ENCODE results near the gene ACER2.

ACER2 gene

DNA sequence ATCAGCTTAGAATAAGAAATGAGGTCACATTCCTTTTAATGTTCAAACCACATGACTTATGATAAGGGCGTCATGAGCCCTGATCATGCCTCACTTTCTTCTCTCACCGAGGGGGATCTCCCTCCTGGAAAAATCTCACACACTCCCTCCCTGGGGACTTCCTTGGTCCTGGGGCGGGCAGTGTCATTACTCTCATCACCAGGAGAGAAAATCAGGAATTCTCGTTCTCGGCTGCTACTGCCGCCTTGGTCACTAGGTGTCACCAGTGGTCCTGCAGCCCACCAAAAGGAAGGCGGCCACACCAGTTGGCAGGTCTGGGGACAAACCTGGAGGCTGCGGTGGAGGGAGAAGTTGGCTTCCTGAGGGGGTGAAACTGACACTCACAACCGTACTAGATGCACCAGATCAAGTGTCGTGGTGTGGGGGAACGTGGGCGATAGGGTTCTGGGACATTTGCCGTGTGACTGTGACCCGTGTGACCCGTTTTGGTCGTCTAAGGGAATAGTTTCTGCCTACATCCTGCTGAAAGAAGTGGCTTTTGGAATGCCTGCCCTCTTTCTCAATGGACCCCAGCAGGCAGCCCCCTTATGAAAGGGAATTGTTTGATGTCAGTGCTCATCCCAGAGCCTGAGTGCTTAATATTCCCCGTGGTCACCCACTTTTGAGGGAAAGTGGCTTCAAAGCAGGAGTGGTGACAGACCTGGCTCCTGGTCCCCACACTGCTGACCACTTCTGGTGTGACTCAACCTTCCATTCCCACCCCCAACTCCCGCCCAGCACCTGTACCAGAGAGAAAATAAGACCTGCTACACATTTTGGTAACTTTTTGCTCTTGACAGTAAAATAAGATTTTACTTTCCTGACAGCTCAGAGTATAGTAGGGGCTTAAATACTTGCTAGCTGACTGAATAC is 63.2 kb downstream of the ACER2 start:
- FAIRE-seq, result no peak
- DNase-seq (ENCODE audit: insufficient read length, low spot score), result peak; percentile 57
- peak; percentile 88 for TF ChIP-seq CTCF (IDR thresholded peaks at IDR 0.05; ENCODE audit: insufficient read depth, missing control alignments)

GRCh38 chr9:19473605-19474004 is 64.8 kb downstream of the ACER2 start:
- FAIRE-seq (no peak), DNase-seq (ENCODE audit: insufficient read length, low spot score) (no peak)
- no peak for TF ChIP-seq CTCF (IDR thresholded peaks at IDR 0.05; ENCODE audit: insufficient read depth, missing control alignments)

GRCh38 chr9:19479874-19480273 is 71.1 kb downstream of the ACER2 start:
- TF ChIP-seq CTCF (IDR thresholded peaks at IDR 0.05; ENCODE audit: insufficient read depth, missing control alignments), result no peak
- FAIRE-seq (no peak), DNase-seq (ENCODE audit: insufficient read length, low spot score) (no peak)

- DNase-seq (ENCODE audit: insufficient read length, low spot score), result no peak
- no peak for FAIRE-seq
- TF ChIP-seq CTCF (IDR thresholded peaks at IDR 0.05; ENCODE audit: insufficient read depth, missing control alignments), result no peak
These were observed 71.5 kb downstream of the ACER2 start for GRCh38 chr9:19480345-19480744.

DNA sequence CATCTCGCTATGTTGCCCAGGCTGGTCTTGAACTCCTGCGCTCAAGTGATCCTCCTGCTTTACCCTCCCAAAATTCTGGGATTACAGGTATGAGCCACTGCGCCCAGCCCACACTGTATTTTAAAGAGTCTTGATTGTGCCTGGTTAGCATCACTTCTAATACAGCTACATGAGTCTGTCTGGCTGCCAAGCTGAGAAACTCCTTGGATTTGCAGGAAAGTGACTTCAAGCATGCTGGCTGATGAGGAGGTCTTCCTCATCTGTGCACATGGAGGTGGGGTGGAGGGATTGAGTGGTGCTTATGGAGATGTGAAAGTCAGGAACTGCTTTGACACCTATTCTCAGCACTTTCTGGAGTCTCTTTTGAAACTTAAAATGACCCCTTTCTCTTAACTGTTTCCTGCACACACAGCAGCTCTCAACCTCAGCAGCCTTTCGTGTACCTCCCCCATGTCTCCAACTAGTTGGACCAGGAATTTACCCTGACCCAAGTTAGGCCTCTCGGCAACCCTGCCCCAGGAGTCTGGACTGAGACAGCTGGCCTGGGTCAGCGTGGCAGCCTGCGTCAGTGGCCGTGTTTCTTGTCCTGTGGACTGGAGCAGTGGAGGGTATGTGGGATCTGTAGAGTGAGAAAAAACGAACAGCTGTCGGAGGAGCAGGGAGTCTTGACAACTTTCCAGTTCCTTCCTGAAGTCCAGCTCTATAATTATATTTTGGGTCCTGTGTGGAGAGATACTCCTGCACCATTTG is 72.5 kb downstream of the ACER2 start:
- DNase-seq (ENCODE audit: insufficient read length, low spot score), result no peak
- FAIRE-seq, result no peak
- TF ChIP-seq CTCF (IDR thresholded peaks at IDR 0.05; ENCODE audit: insufficient read depth, missing control alignments), result no peak

DNA sequence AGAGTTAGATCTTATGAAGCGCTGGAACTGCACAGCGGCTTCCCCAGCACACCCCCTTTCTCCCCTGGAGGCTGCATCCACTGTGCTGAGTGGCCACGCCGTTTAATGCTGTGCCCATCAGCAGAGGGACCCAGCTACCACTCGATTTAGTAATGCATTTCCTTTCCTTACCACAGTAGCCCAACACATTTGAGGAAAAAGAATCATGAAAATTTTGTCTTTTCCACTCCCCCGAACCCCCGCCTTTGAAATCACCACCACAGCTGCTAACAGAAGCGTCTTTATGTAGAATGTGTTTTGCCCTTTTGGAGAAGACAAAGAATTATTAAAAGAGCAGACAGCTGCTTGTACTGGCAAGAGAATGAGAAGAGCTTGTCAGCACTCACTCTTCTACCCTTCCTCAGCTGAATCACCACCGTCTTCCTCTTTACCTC is 73.2 kb downstream of the ACER2 start:
- DNase-seq (ENCODE audit: insufficient read length, low spot score) (no peak), FAIRE-seq (no peak)
- TF ChIP-seq CTCF (IDR thresholded peaks at IDR 0.05; ENCODE audit: insufficient read depth, missing control alignments), result no peak

Data from D721Med (cell line).